ENCODE measurements around the gene TPD52L1. TPM values are rescaled to one million over a fixed set of nuclear protein-coding genes. Genes with fewer than 3 reads are reported as not detected.

TPD52L1 gene
- total and polyA plus RNA-seq, 2 donors (not counting 3 experiments of a cell fraction or from before 2014, with no cell fraction given): 0.29 to 0.37 TPM

- Histone ChIP-seq H4K20me1 (replicated peaks; ENCODE audit: control insufficient read depth, extremely low read depth, insufficient read depth, low read length) (no peaks in the 10 kb centered on the region), H3K79me2 (ENCODE audit: control insufficient read depth, insufficient read depth, low read length) (no peaks in the 10 kb centered on the region), H3K9ac (replicated peaks; ENCODE audit: extremely low read depth, insufficient read depth, low read length) (no peak overlapping the region), H3K4me1 (ENCODE audit: control insufficient read depth, extremely low read depth, insufficient read depth, low read length) (no peaks in the 10 kb centered on the region), H3K9me3 (replicated peaks; ENCODE audit: control insufficient read depth, insufficient read depth, low read length) (no peaks in the 10 kb centered on the region), H3K27me3 (ENCODE audit: control insufficient read depth in 2 of 2, insufficient read depth in 2 of 2, low read length in 2 of 2) (peaks cover 0 to 2% of the 10 kb centered on the region in 2 experiments), H3K4me3 (replicated peaks in 1 of 3; ENCODE audit: insufficient read depth in 1 of 3, low read depth in 1 of 3, low read length in 3 of 3) (no peak overlapping the region), H3K9me1 (replicated peaks; ENCODE audit: control insufficient read depth, extremely low read depth, insufficient read depth, low read length) (no peaks in the 10 kb centered on the region), H3K27ac (ENCODE audit: insufficient read depth, low read depth, low read length) (no peak overlapping the region), H3K4me2 (ENCODE audit: insufficient read depth, low read length) (no peak overlapping the region), H3K36me3 (ENCODE audit: control insufficient read depth in 2 of 2, extremely low read depth in 1 of 2, insufficient read depth in 2 of 2, low read length in 2 of 2) (no peaks in the 10 kb centered on the region), H2AFZ (ENCODE audit: low read depth, low read length) (no peak overlapping the region)
- BruUV-seq (replicated peaks): no TSS peak
- CTCF ChIA-PET: interaction anchor here (0.7 kb wide), 1 partner anchor 9 kb away, joined by 3 read pairs; no protein-coding TSS in a partner anchor
- no peak for TF ChIP-seq GATA2 (IDR thresholded peaks at IDR 0.05; ENCODE audit: insufficient read depth, insufficient read length, low read depth, low read length)
- TF ChIP-seq MYC (IDR thresholded peaks at IDR 0.05; ENCODE audit: low read depth, low read length): no peak
- no peak for TF ChIP-seq JUN (IDR thresholded peaks at IDR 0.05; ENCODE audit: borderline replicate concordance, insufficient read depth, insufficient read length, low read depth)
- TF ChIP-seq MAX (IDR thresholded peaks at IDR 0.05; ENCODE audit: insufficient read depth, insufficient read length): no peak
- DNase-seq (ENCODE audit: low read depth, low spot score) (no peak), FAIRE-seq (no peak)
- dilution Hi-C loops (cut with MboI; ENCODE audit: extremely low pct_ligation_motif_present, low sequenced_read_pairs): no loop called here
- POLR2A ChIA-PET: no interaction called here
- intact Hi-C loops (cut with micrococcal nuclease): no loop called here
Observed at GRCh38 chr6:125183391-125183790, 29.8 kb downstream of the TPD52L1 start.

GRCh38 chr6:125188037-125188436 is 34.5 kb downstream of the TPD52L1 start:
- dilution Hi-C loops (cut with MboI; ENCODE audit: extremely low pct_ligation_motif_present, low sequenced_read_pairs): no loop called here
- CTCF ChIA-PET: interaction anchor here (1.5 kb wide), 1 partner anchor 16 kb away, joined by 3 read pairs; no protein-coding TSS in a partner anchor
- intact Hi-C loops (cut with micrococcal nuclease): no loop called here

More at GRCh38 chr6:125188037-125188436, 34.5 kb downstream of the TPD52L1 start:
- no peaks in the 10 kb centered on the region for H3K9me3 ChIP-seq (replicated peaks; ENCODE audit: control insufficient read depth, insufficient read depth, low read length)
- H3K79me2 ChIP-seq (ENCODE audit: control insufficient read depth, insufficient read depth, low read length): no peaks in the 10 kb centered on the region
- H3K27ac ChIP-seq (ENCODE audit: insufficient read depth, low read depth, low read length): no peak overlapping the region
- no peak overlapping the region for H3K4me2 ChIP-seq (ENCODE audit: insufficient read depth, low read length)
- H3K36me3 ChIP-seq (ENCODE audit: control insufficient read depth in 2 of 2, extremely low read depth in 1 of 2, insufficient read depth in 2 of 2, low read length in 2 of 2): no peaks in the 10 kb centered on the region
- no peak overlapping the region for H2AFZ ChIP-seq (ENCODE audit: low read depth, low read length)
- DNase-seq (ENCODE audit: low read depth, low spot score) (no peak), FAIRE-seq (no peak)
- TF ChIP-seq MYC (IDR thresholded peaks at IDR 0.05; ENCODE audit: low read depth, low read length) (no peak), MAX (IDR thresholded peaks at IDR 0.05; ENCODE audit: insufficient read depth, insufficient read length) (no peak), FOS (IDR thresholded peaks at IDR 0.05; ENCODE audit: borderline replicate concordance, insufficient read depth, low read length) (no peak), POLR2AphosphoS5 (IDR thresholded peaks at IDR 0.05; ENCODE audit: insufficient read depth, low read depth, low read length) (no peak), JUN (IDR thresholded peaks at IDR 0.05; ENCODE audit: borderline replicate concordance, insufficient read depth, insufficient read length, low read depth) (no peak), EZH2 (IDR thresholded peaks at IDR 0.05; ENCODE audit: borderline replicate concordance, low read depth, low read length, severe bottlenecking) (no peak), GATA2 (IDR thresholded peaks at IDR 0.05; ENCODE audit: insufficient read depth, insufficient read length, low read depth, low read length) (no peak), POLR2A (IDR thresholded peaks at IDR 0.05; ENCODE audit: low read depth, low read length) (no peak), CTCF (IDR thresholded peaks at IDR 0.05; ENCODE audit: extremely low read depth in 1 of 2, insufficient read depth in 1 of 2, low read depth in 1 of 2, low read length in 2 of 2) (no peak)
- no peaks in the 10 kb centered on the region for H3K27me3 ChIP-seq (ENCODE audit: control insufficient read depth in 2 of 2, insufficient read depth in 2 of 2, low read length in 2 of 2)
- POLR2A ChIA-PET: no interaction called here
- H3K9me1 ChIP-seq (replicated peaks; ENCODE audit: control insufficient read depth, extremely low read depth, insufficient read depth, low read length): no peaks in the 10 kb centered on the region
- BruUV-seq (replicated peaks): no TSS peak
- no peak overlapping the region for H3K9ac ChIP-seq (replicated peaks; ENCODE audit: extremely low read depth, insufficient read depth, low read length)
- no peaks in the 10 kb centered on the region for H4K20me1 ChIP-seq (replicated peaks; ENCODE audit: control insufficient read depth, extremely low read depth, insufficient read depth, low read length)
- no peak overlapping the region for H3K4me3 ChIP-seq (replicated peaks in 1 of 3; ENCODE audit: insufficient read depth in 1 of 3, low read depth in 1 of 3, low read length in 3 of 3)
- no peaks in the 10 kb centered on the region for H3K4me1 ChIP-seq (ENCODE audit: control insufficient read depth, extremely low read depth, insufficient read depth, low read length)

All from endothelial cell of umbilical vein (primary cell).